T1000 (cell line): ENCODE results near the gene KRTAP21-2.
"Not testable (repeated sequence)": the region's sequence is repeated elsewhere in the genome, so short reads cannot be mapped to it uniquely, and the experiment has no call there.

Experiments used
- DNase-seq: peaks from one replicate; lab custom pipeline; 2025; ENCODE audit warnings: mixed read lengths; lab: John Stamatoyannopoulos, UW

Gene KRTAP21-2

GRCh38 chr21:30747159-30747558, at the start of gene KRTAP21-2:
KRTAP21-2 (minus strand) TSS chr21:30747259; CDS start chr21:30747202, 57 bp downstream.
- no peak for DNase-seq

- no peak for DNase-seq
Observed at GRCh38 chr21:30793581-30794314, 46.7 kb upstream of the KRTAP21-2 start.

- no peak for DNase-seq
Observed at GRCh38 chr21:30779249-30779648, 32.2 kb upstream of the KRTAP21-2 start.

- DNase-seq, result no peak
Observed at GRCh38 chr21:30769724-30770431, 22.8 kb upstream of the KRTAP21-2 start.

GRCh38 chr21:30760776-30761175, 13.7 kb upstream of the KRTAP21-2 start:
- DNase-seq, result no peak

- DNase-seq, result no peak
Observed at GRCh38 chr21:30758306-30758705, 11.2 kb upstream of the KRTAP21-2 start.

- DNase-seq, result not testable (repeated sequence)
Observed at GRCh38 chr21:30755328-30755727, 8.3 kb upstream of the KRTAP21-2 start, which contains the start of gene KRTAP21-1. KRTAP21-1 (minus strand) TSS chr21:30755428; CDS start chr21:30755378, 50 bp downstream.

- DNase-seq, result no peak
Observed at GRCh38 chr21:30740462-30740861, 6.6 kb downstream of the KRTAP21-2 start.

- no peak for DNase-seq
Observed at GRCh38 chr21:30733026-30733425, 14.0 kb downstream of the KRTAP21-2 start.

- DNase-seq, result no peak
Observed at GRCh38 chr21:30726726-30727125, 20.3 kb downstream of the KRTAP21-2 start.

- no peak for DNase-seq
Observed at GRCh38 chr21:30719401-30719800, 27.7 kb downstream of the KRTAP21-2 start.

GRCh38 chr21:30718239-30718909, 28.7 kb downstream of the KRTAP21-2 start, which contains the start of gene KRTAP21-3:
KRTAP21-3 (minus strand) TSS chr21:30718777; CDS start chr21:30718759, 18 bp downstream.
- DNase-seq, result no peak

- no peak for DNase-seq
Observed at GRCh38 chr21:30717105-30717504, 30.0 kb downstream of the KRTAP21-2 start.

- DNase-seq, result no peak
Observed at GRCh38 chr21:30714946-30715345, 32.1 kb downstream of the KRTAP21-2 start.

GRCh38 chr21:30714456-30714855, 32.6 kb downstream of the KRTAP21-2 start:
- DNase-seq, result no peak

- DNase-seq, result no peak
Observed at GRCh38 chr21:30713766-30714165, 33.3 kb downstream of the KRTAP21-2 start.

- peak; percentile 38 for DNase-seq
Observed at GRCh38 chr21:30710499-30710898, 36.6 kb downstream of the KRTAP21-2 start.

- DNase-seq, result no peak
Observed at GRCh38 chr21:30707409-30707808, 39.6 kb downstream of the KRTAP21-2 start.
